Activated naive CD4-positive, alpha-beta T cell treated with anti-CD3 and anti-CD28 coated beads, Interleukin-2, amount 10 ng/mL, durations not matched to agents 7 days and 5 days (primary cell): ENCODE measurements around the gene RAPGEF3.

ENCODE experiments used
- CTCF ChIA-PET: fragments of 350-600 bp; sonication (Branson Sonifier 250); formaldehyde crosslinking; loops from one replicate; lab custom pipeline; 2021; ENCODE audit warnings: antibody characterized with exemption; lab: Charles Lee
- DNase-seq: peaks from one replicate; pipeline ENCODE4 v3.0.0-alpha.2; 2020
- H3K27ac Mint-ChIP-seq: one replicate; pipeline ENCODE4 v1.8.0; 2021; ENCODE audit warnings: mild to moderate bottlenecking, moderate library complexity, mixed read lengths
- H3K27me3 Mint-ChIP-seq: one replicate; pipeline ENCODE4 v1.8.0; 2021; ENCODE audit warnings: mild to moderate bottlenecking, mixed read lengths
- H3K36me3 Mint-ChIP-seq: one replicate; pipeline ENCODE4 v1.8.0; 2021; ENCODE audit warnings: mixed read lengths
- H3K4me1 Mint-ChIP-seq: one replicate; pipeline ENCODE4 v1.8.0; 2021; ENCODE audit warnings: mixed read lengths
- H3K4me3 Mint-ChIP-seq: one replicate; pipeline ENCODE4 v1.8.0; 2021; ENCODE audit warnings: mild to moderate bottlenecking, moderate library complexity, mixed read lengths
- H3K9me3 Mint-ChIP-seq: one replicate; pipeline ENCODE4 v1.8.0; 2021; ENCODE audit warnings: mixed read lengths

The RAPGEF3 gene

GRCh38 chr12:47785887-47786661, 27.4 kb upstream of the RAPGEF3 start:
- peaks cover 11% of the 10 kb centered on the region for H3K4me1 Mint-ChIP-seq
- DNase-seq: no peak
- CTCF ChIA-PET: interaction anchor here (0.9 to 1.3 kb wide), 6 partner anchors 16 to 53 kb away, joined by 3 read pairs; no protein-coding TSS in a partner anchor
- H3K27me3 Mint-ChIP-seq: no peaks in the 10 kb centered on the region
- peak overlapping the region; percentile 28 for H3K27ac Mint-ChIP-seq
- peaks cover 69% of the 10 kb centered on the region for H3K36me3 Mint-ChIP-seq
- no peak overlapping the region for H3K4me3 Mint-ChIP-seq
- no peaks in the 10 kb centered on the region for H3K9me3 Mint-ChIP-seq

- Mint-ChIP-seq H3K4me3 (no peak overlapping the region), H3K27ac (peak overlapping the region; percentile 67), H3K36me3 (peaks cover 64% of the 10 kb centered on the region), H3K4me1 (peaks cover 12% of the 10 kb centered on the region), H3K27me3 (no peaks in the 10 kb centered on the region), H3K9me3 (no peaks in the 10 kb centered on the region)
- DNase-seq: no peak
- CTCF ChIA-PET: interaction anchor here (0.7 to 1.2 kb wide), 6 partner anchors 17 to 172 kb away, joined by 3 read pairs; no protein-coding TSS in a partner anchor
Observed at GRCh38 chr12:47785036-47785886, 26.6 kb upstream of the RAPGEF3 start.

GRCh38 chr12:47783821-47784819, 25.4 kb upstream of the RAPGEF3 start:
- Mint-ChIP-seq H3K27ac (peak overlapping the region; percentile 67), H3K27me3 (no peaks in the 10 kb centered on the region), H3K4me1 (peaks cover 17% of the 10 kb centered on the region), H3K9me3 (no peaks in the 10 kb centered on the region), H3K36me3 (peaks cover 62% of the 10 kb centered on the region), H3K4me3 (no peak overlapping the region)
- CTCF ChIA-PET: interaction anchor here (0.9 kb wide), 1 partner anchor 42 kb away, joined by 3 read pairs; no protein-coding TSS in a partner anchor
- DNase-seq: no peak

- Mint-ChIP-seq H3K9me3 (no peaks in the 10 kb centered on the region), H3K4me3 (no peak overlapping the region), H3K4me1 (peaks cover 19% of the 10 kb centered on the region), H3K27ac (peak overlapping the region; percentile 74), H3K36me3 (peaks cover 57% of the 10 kb centered on the region), H3K27me3 (no peaks in the 10 kb centered on the region)
- CTCF ChIA-PET: interaction anchor here (0.9 to 19.0 kb wide), 4 partner anchors 14 to 41 kb away, joined by 3 to 597 read pairs (median 40); no protein-coding TSS in a partner anchor
- no peak for DNase-seq
Observed at GRCh38 chr12:47783024-47783755, 24.5 kb upstream of the RAPGEF3 start.

GRCh38 chr12:47782372-47782770, 23.7 kb upstream of the RAPGEF3 start:
- Mint-ChIP-seq H3K27ac (peak overlapping the region; percentile 74), H3K27me3 (no peaks in the 10 kb centered on the region), H3K36me3 (peaks cover 49% of the 10 kb centered on the region), H3K4me1 (peaks cover 27% of the 10 kb centered on the region), H3K9me3 (no peaks in the 10 kb centered on the region), H3K4me3 (no peak overlapping the region)
- DNase-seq: no peak
- CTCF ChIA-PET: interaction anchor here (0.9 to 19.0 kb wide), 6 partner anchors 10 to 56 kb away, joined by 3 to 597 read pairs (median 40); partner anchors contain the start of gene SLC48A1

- CTCF ChIA-PET: interaction anchor here (0.9 to 19.0 kb wide), 8 partner anchors 9 to 57 kb away, joined by 3 to 597 read pairs (median 8); partner anchors contain the start of gene SLC48A1
- H3K27me3 Mint-ChIP-seq: no peaks in the 10 kb centered on the region
- H3K9me3 Mint-ChIP-seq: no peaks in the 10 kb centered on the region
- peak overlapping the region; percentile 78 for H3K27ac Mint-ChIP-seq
- H3K36me3 Mint-ChIP-seq: peaks cover 43% of the 10 kb centered on the region
- no peak for DNase-seq
- no peak overlapping the region for H3K4me3 Mint-ChIP-seq
- peaks cover 31% of the 10 kb centered on the region for H3K4me1 Mint-ChIP-seq
Observed at GRCh38 chr12:47781479-47782371, 23.0 kb upstream of the RAPGEF3 start.

- Mint-ChIP-seq H3K36me3 (peaks cover 29% of the 10 kb centered on the region), H3K9me3 (no peaks in the 10 kb centered on the region), H3K27me3 (no peaks in the 10 kb centered on the region), H3K4me3 (no peak overlapping the region), H3K4me1 (peaks cover 47% of the 10 kb centered on the region), H3K27ac (peak overlapping the region; percentile 77)
- CTCF ChIA-PET: interaction anchor here (0.7 to 19.0 kb wide), 17 partner anchors 11 to 149 kb away, joined by 3 to 597 read pairs (median 5); no protein-coding TSS in a partner anchor
- DNase-seq: no peak
Observed at GRCh38 chr12:47779943-47780504, 21.3 kb upstream of the RAPGEF3 start.

GRCh38 chr12:47779301-47779942, 20.7 kb upstream of the RAPGEF3 start:
- peaks cover 23% of the 10 kb centered on the region for H3K36me3 Mint-ChIP-seq
- peak overlapping the region; percentile 77 for H3K27ac Mint-ChIP-seq
- H3K4me3 Mint-ChIP-seq: no peak overlapping the region
- peak; percentile 95 for DNase-seq
- peaks cover 53% of the 10 kb centered on the region for H3K4me1 Mint-ChIP-seq
- CTCF ChIA-PET: interaction anchor here (0.7 to 19.0 kb wide), 17 partner anchors 11 to 149 kb away, joined by 3 to 597 read pairs (median 5); no protein-coding TSS in a partner anchor
- no peaks in the 10 kb centered on the region for H3K27me3 Mint-ChIP-seq
- H3K9me3 Mint-ChIP-seq: no peaks in the 10 kb centered on the region

- CTCF ChIA-PET: interaction anchor here (0.6 to 19.0 kb wide), 16 partner anchors 11 to 75 kb away, joined by 3 to 597 read pairs (median 4); partner anchors contain the start of gene RAPGEF3
- no peak for DNase-seq
- Mint-ChIP-seq H3K4me3 (no peak overlapping the region), H3K4me1 (peaks cover 58% of the 10 kb centered on the region), H3K27me3 (no peaks in the 10 kb centered on the region), H3K27ac (no peak overlapping the region), H3K9me3 (no peaks in the 10 kb centered on the region), H3K36me3 (peaks cover 21% of the 10 kb centered on the region)
Observed at GRCh38 chr12:47778881-47779280, 20.2 kb upstream of the RAPGEF3 start.

- Mint-ChIP-seq H3K9me3 (no peaks in the 10 kb centered on the region), H3K4me3 (peak overlapping the region; percentile 35), H3K4me1 (peaks cover 62% of the 10 kb centered on the region), H3K27ac (peak overlapping the region; percentile 42), H3K27me3 (peaks cover 5% of the 10 kb centered on the region), H3K36me3 (peaks cover 19% of the 10 kb centered on the region)
- CTCF ChIA-PET: interaction anchor here (0.6 to 19.0 kb wide), 18 partner anchors 10 to 189 kb away, joined by 3 to 597 read pairs (median 4); partner anchors contain the start of gene RAPGEF3
- DNase-seq: no peak
Observed at GRCh38 chr12:47777741-47778558, 19.3 kb upstream of the RAPGEF3 start.
